GM23248 (cell line): ENCODE data around the gene FAM131B. TPM values are rescaled to one million over a fixed set of nuclear protein-coding genes. Genes with fewer than 3 reads are reported as not detected.
A peak's percentile ranks its signal among the peaks of the same experiment; 100 is the strongest.

ENCODE experiments used
- DNase-seq: peaks from one replicate; pipeline ENCODE4 v3.0.0-alpha.2; 2015
- H2AFZ ChIP-seq: fragments of 200-600 bp; sonication (generic); 2 replicates; pipeline ENCODE4 v1.6.1; 2016; ENCODE audit warnings: antibody characterized with exemption
- H3F3A ChIP-seq: fragments of 200-600 bp; sonication (generic); 2 replicates; pipeline ENCODE4 v1.6.1; 2016; ENCODE audit warnings: mild to moderate bottlenecking, antibody characterized with exemption, mixed run types; ENCODE audit not compliant: insufficient read depth
- H3K27ac ChIP-seq: fragments of 200-600 bp; sonication (generic); 2 replicates; pipeline ENCODE4 v1.5.1; 2016; ENCODE audit warnings: mild to moderate bottlenecking
- H3K27me3 ChIP-seq: fragments of 200-600 bp; sonication (generic); replicated peaks from 2 replicates; pipeline ENCODE4 v1.6.1; 2016; ENCODE audit warnings: mild to moderate bottlenecking; ENCODE audit not compliant: insufficient read depth
- H3K36me3 ChIP-seq: fragments of 200-600 bp; sonication (generic); 2 replicates; pipeline ENCODE4 v1.6.1; 2016; ENCODE audit warnings: low read depth, mild to moderate bottlenecking
- H3K4me1 ChIP-seq: fragments of 200-600 bp; sonication (generic); 2 replicates; pipeline ENCODE4 v1.6.1; 2016; ENCODE audit warnings: mild to moderate bottlenecking; ENCODE audit not compliant: insufficient read depth
- H3K4me2 ChIP-seq: fragments of 200-600 bp; sonication (generic); one replicate; pipeline ENCODE4 v1.6.1; 2016; ENCODE audit warnings: mild to moderate bottlenecking; ENCODE audit not compliant: unreplicated experiment
- H3K4me3 ChIP-seq: fragments of 200-600 bp; sonication (generic); 2 replicates; pipeline ENCODE4 v1.5.1; 2016; ENCODE audit warnings: mild to moderate bottlenecking
- H3K79me2 ChIP-seq: fragments of 200-600 bp; sonication (generic); 2 replicates; pipeline ENCODE4 v1.6.1; 2016; ENCODE audit warnings: mild to moderate bottlenecking; ENCODE audit not compliant: insufficient read depth
- H3K9ac ChIP-seq: fragments of 200-600 bp; sonication (generic); 2 replicates; pipeline ENCODE4 v1.6.1; 2016; ENCODE audit warnings: mild to moderate bottlenecking
- H3K9me2 ChIP-seq: fragments of 200-600 bp; sonication (generic); 2 replicates; pipeline ENCODE4 v1.6.1; 2016; ENCODE audit warnings: mixed run types, mild to moderate bottlenecking, moderate library complexity; ENCODE audit not compliant: insufficient read depth
- H3K9me3 ChIP-seq: fragments of 200-600 bp; sonication (generic); one replicate; pipeline ENCODE4 v1.6.1; 2017; ENCODE audit warnings: low read depth
- H4K20me1 ChIP-seq: fragments of 200-600 bp; sonication (generic); 2 replicates; pipeline ENCODE4 v1.6.0; 2016; ENCODE audit not compliant: insufficient read depth
- EZH2 ChIP-seq: fragments of 200-600 bp; sonication (generic); IDR thresholded peaks from 2 replicates; pipeline ENCODE4 v1.6.1; 2018; ENCODE audit warnings: antibody characterized with exemption, mild to moderate bottlenecking; ENCODE audit not compliant: insufficient read depth, poor library complexity, severe bottlenecking
- EZH2phosphoT487 ChIP-seq: fragments of 200-600 bp; sonication (generic); IDR thresholded peaks from 2 replicates; pipeline ENCODE4 v1.6.1; 2018; ENCODE audit warnings: antibody characterized with exemption, moderate library complexity, mild to moderate bottlenecking, low read depth; ENCODE audit not compliant: insufficient read depth
- WGBS, 2 experiments: methylation state at CpG; one replicate each; pipeline ENCODE4 v1.1.6; 2015 to 2017; ENCODE audit warnings: low lambda C conversion rate in 2 of 2, low coverage in 1 of 2; ENCODE audit errors: missing lambda C conversion rate in 2 of 2; 5-methylcytosine and 5-hydroxymethylcytosine counted together
- in situ Hi-C: fragments of 300-500 bp; cut with MboI; formaldehyde crosslinking; loops from 2 replicates; pipeline ENCODE4 v1.15.0; 2020
- polyA plus RNA-seq: library from polyadenylated mRNA; unstranded; fragments of >200 nt; fragmentation: Nextera tagmentation; extraction: Ambion mirVana; gene quantifications from 2 replicates; pipeline ENCODE4 v1.2.1, GENCODE V29; 2016
- total RNA-seq: library from RNA; depleted of rRNA; stranded (reverse); fragments of >200 nt; shearing (Covaris generic); gene quantifications from 2 replicates; pipeline ENCODE4 v1.2.3, GENCODE V29; 2014

FAM131B gene
- total and polyA plus RNA-seq, 2 experiments from 2014 or later: 0.50 to 3.0 TPM

GRCh38 chr7:143390104-143390772, 27.7 kb upstream of the FAM131B start:
- Histone ChIP-seq H3K9ac (no peak overlapping the region), H3K36me3 (peaks cover 27% of the 10 kb centered on the region), H3K4me3 (no peak overlapping the region), H3K27me3 (no peaks in the 10 kb centered on the region), H3K4me1 (peaks cover 37% of the 10 kb centered on the region), H3K27ac (peak overlapping the region; percentile 79), H3K79me2 (peaks cover 37% of the 10 kb centered on the region), H3F3A (peaks cover 82% of the 10 kb centered on the region), H4K20me1 (peaks cover 9% of the 10 kb centered on the region; the same call in 1 of the 2 replicates), H3K9me2 (no peaks in the 10 kb centered on the region), H3K4me2 (no peak overlapping the region), H2AFZ (no peak overlapping the region), H3K9me3 (no peaks in the 10 kb centered on the region)
- in situ Hi-C loops: no loop called here
- DNase-seq: peak; percentile 40
- TF ChIP-seq EZH2phosphoT487: no peak
- TF ChIP-seq EZH2: no peak
- 91 to 93% methylated on average over 9 to 10 of the region's 10 CpGs for WGBS, 2 experiments

- Histone ChIP-seq H3F3A (peaks cover 89% of the 10 kb centered on the region), H3K4me2 (no peak overlapping the region), H4K20me1 (peaks cover 16% of the 10 kb centered on the region), H3K36me3 (peaks cover 27% of the 10 kb centered on the region), H3K27ac (peak overlapping the region; percentile 79), H3K9me2 (no peaks in the 10 kb centered on the region), H3K9me3 (no peaks in the 10 kb centered on the region), H3K9ac (no peak overlapping the region), H3K4me1 (peaks cover 44% of the 10 kb centered on the region), H3K4me3 (no peak overlapping the region), H2AFZ (no peak overlapping the region), H3K79me2 (peaks cover 44% of the 10 kb centered on the region), H3K27me3 (no peaks in the 10 kb centered on the region)
- 93 to 94% methylated on average over 14 to 15 of the region's 15 CpGs for WGBS, 2 experiments
- in situ Hi-C loops: no loop called here
- TF ChIP-seq EZH2: no peak
- TF ChIP-seq EZH2phosphoT487: no peak
- peak; percentile 42 for DNase-seq
These were observed 27.0 kb upstream of the FAM131B start for GRCh38 chr7:143389316-143390103.

DNA sequence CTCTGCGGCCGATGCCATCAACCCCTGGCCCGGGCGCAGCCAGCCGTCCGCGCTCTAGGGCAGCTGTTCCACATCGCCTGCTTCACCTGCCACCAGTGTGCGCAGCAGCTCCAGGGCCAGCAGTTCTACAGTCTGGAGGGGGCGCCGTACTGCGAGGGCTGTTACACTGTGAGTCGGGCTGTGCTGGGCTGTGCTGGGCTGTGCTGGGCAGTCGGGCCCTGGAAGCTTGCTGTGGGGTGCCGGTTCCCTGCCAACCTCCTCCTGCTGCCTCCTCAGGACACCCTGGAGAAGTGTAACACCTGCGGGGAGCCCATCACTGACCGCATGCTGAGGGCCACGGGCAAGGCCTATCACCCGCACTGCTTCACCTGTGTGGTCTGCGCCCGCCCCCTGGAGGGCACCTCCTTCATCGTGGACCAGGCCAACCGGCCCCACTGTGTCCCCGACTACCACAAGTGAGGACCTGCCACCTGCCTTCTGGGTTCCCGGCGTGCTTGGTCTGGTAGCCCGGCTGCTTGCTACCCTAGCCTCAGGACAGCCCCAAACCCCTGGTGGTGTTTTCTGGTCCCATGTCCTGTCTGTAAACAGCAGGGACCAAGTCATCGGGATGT, 26.1 kb upstream of the FAM131B start:
- peaks cover 54% of the 10 kb centered on the region for H3K79me2 ChIP-seq
- no peak overlapping the region for H3K4me3 ChIP-seq
- no peak overlapping the region for H3K9ac ChIP-seq
- no peaks in the 10 kb centered on the region for H3K27me3 ChIP-seq
- in situ Hi-C loops: no loop called here
- TF ChIP-seq EZH2 (no peak), EZH2phosphoT487 (no peak)
- no peaks in the 10 kb centered on the region for H3K9me2 ChIP-seq
- peaks cover 93% of the 10 kb centered on the region for H3F3A ChIP-seq
- H3K36me3 ChIP-seq: peaks cover 30% of the 10 kb centered on the region
- peaks cover 25% of the 10 kb centered on the region for H4K20me1 ChIP-seq
- H3K4me1 ChIP-seq: peaks cover 53% of the 10 kb centered on the region
- peak; percentile 19 for DNase-seq
- 0 out of 2 replicates have a peak overlapping the region, but pooled peaks have one; percentile 79 for H3K27ac ChIP-seq
- H3K9me3 ChIP-seq: no peaks in the 10 kb centered on the region
- no peak overlapping the region for H3K4me2 ChIP-seq
- no peak overlapping the region for H2AFZ ChIP-seq
- 96% methylated on average over 24 to 28 of the region's 28 CpGs for WGBS, 2 experiments

DNA sequence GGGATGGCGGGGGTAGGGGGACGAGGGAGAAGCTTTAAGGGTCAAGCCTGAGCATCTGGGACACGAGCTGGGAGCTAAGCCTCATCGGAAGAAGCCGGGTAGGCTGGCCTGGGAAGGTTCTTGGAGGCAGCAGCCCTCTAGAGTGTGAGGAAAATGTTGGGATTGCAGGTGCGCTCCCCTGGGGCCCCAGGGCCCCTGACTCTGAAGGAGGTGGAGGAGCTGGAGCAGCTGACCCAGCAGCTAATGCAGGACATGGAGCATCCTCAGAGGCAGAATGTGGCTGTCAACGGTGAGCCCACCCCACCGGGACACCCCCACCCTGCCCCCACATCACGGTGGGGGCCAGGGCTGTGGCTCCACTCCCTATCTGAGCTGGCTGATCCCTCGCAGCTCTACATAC, 25.5 kb upstream of the FAM131B start:
- Histone ChIP-seq H3K4me2 (no peak overlapping the region), H3K27ac (no peak overlapping the region), H2AFZ (no peak overlapping the region), H3K79me2 (peaks cover 59% of the 10 kb centered on the region), H3K4me3 (no peak overlapping the region), H3K9me2 (no peaks in the 10 kb centered on the region), H3K36me3 (peaks cover 30% of the 10 kb centered on the region), H4K20me1 (peaks cover 25% of the 10 kb centered on the region), H3K9ac (no peak overlapping the region), H3K4me1 (peaks cover 56% of the 10 kb centered on the region), H3F3A (peaks cover 93% of the 10 kb centered on the region), H3K27me3 (no peaks in the 10 kb centered on the region), H3K9me3 (no peaks in the 10 kb centered on the region)
- TF ChIP-seq EZH2: no peak
- TF ChIP-seq EZH2phosphoT487: no peak
- WGBS, 2 experiments: 73 to 80% methylated on average over 7 to 10 of the region's 10 CpGs
- no peak for DNase-seq
- in situ Hi-C loops: no loop called here
